GM19035 (cell line): ENCODE measurements around the gene POLE4.
A peak's percentile ranks its signal among the peaks of the same experiment; 100 is the strongest.

Source experiments
- ATAC-seq: cut with Tn5 transposase; IDR thresholded peaks from one replicate; pipeline ENCODE4 v1.9.1; 2021; ENCODE audit not compliant: unreplicated experiment

The POLE4 gene

GRCh38 chr2:74958274-74959105 lies at the start of gene POLE4:
Gene POLE4 (plus strand): TSS chr2:74958643. CDS start chr2:74958680, 37 bp downstream.
- peak; percentile 92 for ATAC-seq

- ATAC-seq, result no peak
Observed at GRCh38 chr2:74908748-74909444, 49.5 kb upstream of the POLE4 start.

GRCh38 chr2:74910245-74910644 lies 48.2 kb upstream of the POLE4 start:
- ATAC-seq, result no peak

- ATAC-seq, result no peak
Observed at GRCh38 chr2:74911061-74911460, 47.4 kb upstream of the POLE4 start.

GRCh38 chr2:74915743-74916142 lies 42.7 kb upstream of the POLE4 start:
- ATAC-seq, result no peak

GRCh38 chr2:74916394-74916793 lies 42.0 kb upstream of the POLE4 start:
- no peak for ATAC-seq

- no peak for ATAC-seq
Observed at GRCh38 chr2:74917702-74918619, 40.5 kb upstream of the POLE4 start.

GRCh38 chr2:74919827-74920226 lies 38.6 kb upstream of the POLE4 start:
- ATAC-seq, result peak; percentile 63

- ATAC-seq, result no peak
Observed at GRCh38 chr2:74921236-74921736, 37.2 kb upstream of the POLE4 start.

- no peak for ATAC-seq
Observed at GRCh38 chr2:74922592-74923227, 35.7 kb upstream of the POLE4 start.

GRCh38 chr2:74924463-74925265 lies 33.8 kb upstream of the POLE4 start:
- no peak for ATAC-seq

- no peak for ATAC-seq
Observed at GRCh38 chr2:74925361-74925786, 33.1 kb upstream of the POLE4 start.

GRCh38 chr2:74927621-74928020 lies 30.8 kb upstream of the POLE4 start:
- ATAC-seq, result no peak

- no peak for ATAC-seq
Observed at GRCh38 chr2:74930811-74931486, 27.5 kb upstream of the POLE4 start.

GRCh38 chr2:74931940-74932339 lies 26.5 kb upstream of the POLE4 start:
- ATAC-seq, result no peak

GRCh38 chr2:74935975-74936391 lies 22.5 kb upstream of the POLE4 start:
- ATAC-seq, result no peak

- ATAC-seq, result no peak
Observed at GRCh38 chr2:74937221-74937880, 21.1 kb upstream of the POLE4 start.

GRCh38 chr2:74938264-74938663 lies 20.2 kb upstream of the POLE4 start:
- ATAC-seq, result no peak
